Measurements from ENCODE around the gene TTBK2. TPM values are rescaled to one million over a fixed set of nuclear protein-coding genes. Genes with fewer than 3 reads are reported as not detected.

The TTBK2 gene
- total RNA-seq, 2 donors from 2014 or later, result 15.1 to 20.0 TPM

DNA sequence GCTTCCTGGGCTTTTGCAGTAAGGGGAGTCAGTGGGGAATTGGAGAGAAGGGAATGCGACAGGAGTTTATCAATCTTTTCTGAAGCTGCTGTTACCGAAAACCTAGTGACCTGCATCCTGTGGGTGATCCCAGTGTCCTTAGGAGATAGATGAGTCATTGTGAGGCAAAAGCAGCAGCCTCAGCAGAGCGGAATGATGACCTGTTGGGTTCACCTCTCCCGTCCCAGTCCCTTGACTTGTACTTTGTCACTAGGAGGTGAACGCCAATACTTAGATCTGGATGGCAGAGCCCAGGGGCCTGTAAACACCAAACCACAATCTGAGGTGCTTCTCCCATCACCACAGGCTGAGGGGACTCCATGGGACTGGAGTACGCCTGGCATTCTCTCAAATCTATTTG lies 201.5 kb downstream of the TTBK2 start:
- no peaks in the 10 kb centered on the region for H3K27me3 Mint-ChIP-seq
- H3K36me3 Mint-ChIP-seq (ENCODE audit: low read depth), result peaks cover 6% of the 10 kb centered on the region
- H3K27ac Mint-ChIP-seq, result peak overlapping the region; percentile 19
- no peak for ATAC-seq
- DNase-seq, result no peak
- no peaks in the 10 kb centered on the region for H3K9me3 ChIP-seq (ENCODE audit: control insufficient read depth, low read length, poor library complexity, severe bottlenecking)
- peaks cover 3% of the 10 kb centered on the region for H3K4me1 Mint-ChIP-seq
- no peak overlapping the region for H3K4me3 Mint-ChIP-seq

DNA sequence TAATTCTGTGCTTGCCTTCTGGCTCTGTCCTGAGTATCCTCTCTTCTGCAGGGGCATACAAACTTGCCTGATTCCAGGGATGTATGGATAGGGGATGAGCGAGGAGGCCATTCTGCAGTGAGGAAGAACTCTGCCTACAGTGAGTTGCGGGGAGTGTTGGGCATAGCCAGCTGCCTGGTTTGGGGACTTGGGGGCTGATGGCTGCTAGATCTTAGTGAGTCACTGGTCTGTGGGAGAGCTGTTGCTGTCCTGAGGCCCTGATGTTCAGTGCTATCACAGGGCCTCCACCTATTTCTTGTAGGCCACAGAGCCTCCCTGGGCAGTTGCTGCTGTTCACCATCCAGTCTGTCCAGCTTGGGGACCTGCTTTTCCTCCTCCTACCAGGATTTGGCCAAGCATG lies 204.0 kb downstream of the TTBK2 start:
- peaks cover 3% of the 10 kb centered on the region for H3K4me1 Mint-ChIP-seq

DNA sequence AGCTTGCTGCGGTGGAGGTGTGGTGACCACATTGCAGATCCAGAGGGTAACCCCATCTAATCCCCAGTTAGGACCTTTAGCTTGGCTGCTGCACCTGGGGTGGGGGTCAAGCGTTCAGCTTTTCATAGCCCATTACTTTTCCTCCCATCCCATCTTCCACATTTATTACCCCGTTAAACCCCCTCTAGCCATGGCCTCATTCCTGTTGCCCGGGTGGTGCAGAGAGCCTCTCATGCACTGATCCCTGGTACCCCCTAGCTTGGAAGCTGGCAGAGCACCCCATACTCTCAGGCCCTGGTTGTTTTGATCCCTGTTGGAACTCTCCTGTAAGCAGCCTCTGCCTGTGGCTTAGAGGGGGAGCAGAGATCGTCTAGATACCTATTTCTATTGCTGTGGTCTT lies 204.5 kb downstream of the TTBK2 start:
- H3K27ac Mint-ChIP-seq, result no peak overlapping the region
- peaks cover 6% of the 10 kb centered on the region for H3K36me3 Mint-ChIP-seq (ENCODE audit: low read depth)
- no peak for DNase-seq
- H3K4me3 Mint-ChIP-seq, result no peak overlapping the region
- H3K4me1 Mint-ChIP-seq, result peaks cover 3% of the 10 kb centered on the region
- H3K9me3 ChIP-seq (ENCODE audit: control insufficient read depth, low read length, poor library complexity, severe bottlenecking), result no peaks in the 10 kb centered on the region
- ATAC-seq, result no peak
- no peaks in the 10 kb centered on the region for H3K27me3 Mint-ChIP-seq

More for the DNA sequence above, 204.0 kb downstream of the TTBK2 start:
- H3K9me3 ChIP-seq (ENCODE audit: control insufficient read depth, low read length, poor library complexity, severe bottlenecking), result no peaks in the 10 kb centered on the region
- no peak overlapping the region for H3K4me3 Mint-ChIP-seq
- no peak for ATAC-seq
- no peak overlapping the region for H3K27ac Mint-ChIP-seq
- no peaks in the 10 kb centered on the region for H3K27me3 Mint-ChIP-seq
- DNase-seq, result no peak
- peaks cover 6% of the 10 kb centered on the region for H3K36me3 Mint-ChIP-seq (ENCODE audit: low read depth)

DNA sequence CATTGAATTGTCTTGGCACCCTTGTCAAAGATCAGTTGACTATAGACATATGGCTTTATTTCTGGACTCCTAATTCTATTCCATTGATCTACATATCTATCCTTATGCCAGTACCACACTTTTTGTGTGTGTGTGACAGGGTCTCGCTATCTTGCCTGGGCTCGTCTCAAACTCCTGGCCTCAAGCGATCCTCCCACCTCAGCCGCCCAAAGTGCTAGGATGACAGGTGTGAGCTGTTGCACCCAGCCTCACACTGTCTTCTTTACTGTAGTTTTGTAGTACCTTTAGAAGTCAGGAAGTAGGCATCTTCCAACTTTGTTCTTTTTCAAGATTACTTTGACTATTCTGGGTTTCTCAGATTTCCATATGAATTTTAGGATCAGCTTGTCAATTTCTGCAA lies 208.0 kb downstream of the TTBK2 start:
- ATAC-seq, result no peak
- no peak for DNase-seq
- Mint-ChIP-seq H3K36me3 (ENCODE audit: low read depth) (peaks cover 2% of the 10 kb centered on the region), H3K4me1 (peaks cover 3% of the 10 kb centered on the region), H3K4me3 (no peak overlapping the region), H3K27me3 (no peaks in the 10 kb centered on the region), H3K27ac (no peak overlapping the region)
- no peaks in the 10 kb centered on the region for H3K9me3 ChIP-seq (ENCODE audit: control insufficient read depth, low read length, poor library complexity, severe bottlenecking)

DNA sequence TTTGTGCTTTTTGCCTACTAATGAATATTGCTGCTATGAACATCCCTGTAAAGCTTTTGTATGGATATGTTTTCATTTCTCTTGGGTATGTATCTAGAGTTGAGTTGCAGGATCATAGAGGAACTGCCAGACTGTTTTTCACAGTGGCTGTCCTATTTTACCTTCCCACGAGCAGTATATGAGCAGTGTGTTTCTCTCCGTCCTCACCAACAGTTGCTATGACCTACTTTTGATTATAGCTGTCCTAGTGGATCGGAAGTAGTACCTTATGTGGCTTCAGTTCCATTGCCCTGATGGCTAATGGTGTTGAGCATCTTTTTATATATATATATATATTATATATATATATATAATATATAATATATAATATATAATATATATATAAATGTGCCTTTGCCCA lies 208.8 kb downstream of the TTBK2 start:
- no peaks in the 10 kb centered on the region for H3K9me3 ChIP-seq (ENCODE audit: control insufficient read depth, low read length, poor library complexity, severe bottlenecking)
- Mint-ChIP-seq H3K4me1 (peaks cover 3% of the 10 kb centered on the region), H3K36me3 (ENCODE audit: low read depth) (peaks cover 2% of the 10 kb centered on the region), H3K27ac (no peak overlapping the region), H3K4me3 (no peak overlapping the region), H3K27me3 (no peaks in the 10 kb centered on the region)
- ATAC-seq, result no peak
- no peak for DNase-seq

DNA sequence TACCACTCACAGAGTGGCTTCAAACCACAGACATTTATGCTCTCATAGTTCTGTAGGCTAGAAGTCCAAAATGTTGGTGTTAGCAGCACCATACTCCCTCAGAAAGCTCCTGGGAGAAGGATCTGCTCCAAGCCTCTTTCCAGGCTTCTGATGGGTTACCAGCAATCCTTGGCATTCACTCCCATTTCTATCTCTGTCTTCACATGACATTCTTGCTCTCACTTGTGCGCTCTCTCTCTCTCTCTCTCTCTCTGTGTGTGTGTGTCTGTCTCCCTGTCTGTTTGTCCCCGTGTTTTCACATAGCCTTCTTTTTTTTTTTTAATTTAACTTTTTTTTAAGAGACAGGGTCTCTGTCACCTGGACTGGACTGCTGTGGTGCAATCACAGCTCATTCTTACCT lies 209.9 kb downstream of the TTBK2 start:
- no peak for ATAC-seq
- H3K4me1 Mint-ChIP-seq, result peaks cover 3% of the 10 kb centered on the region
- no peak overlapping the region for H3K4me3 Mint-ChIP-seq
- DNase-seq, result no peak
- H3K27ac Mint-ChIP-seq, result peak overlapping the region; percentile 39
- no peaks in the 10 kb centered on the region for H3K27me3 Mint-ChIP-seq
- peaks cover 2% of the 10 kb centered on the region for H3K36me3 Mint-ChIP-seq (ENCODE audit: low read depth)
- no peaks in the 10 kb centered on the region for H3K9me3 ChIP-seq (ENCODE audit: control insufficient read depth, low read length, poor library complexity, severe bottlenecking)

DNA sequence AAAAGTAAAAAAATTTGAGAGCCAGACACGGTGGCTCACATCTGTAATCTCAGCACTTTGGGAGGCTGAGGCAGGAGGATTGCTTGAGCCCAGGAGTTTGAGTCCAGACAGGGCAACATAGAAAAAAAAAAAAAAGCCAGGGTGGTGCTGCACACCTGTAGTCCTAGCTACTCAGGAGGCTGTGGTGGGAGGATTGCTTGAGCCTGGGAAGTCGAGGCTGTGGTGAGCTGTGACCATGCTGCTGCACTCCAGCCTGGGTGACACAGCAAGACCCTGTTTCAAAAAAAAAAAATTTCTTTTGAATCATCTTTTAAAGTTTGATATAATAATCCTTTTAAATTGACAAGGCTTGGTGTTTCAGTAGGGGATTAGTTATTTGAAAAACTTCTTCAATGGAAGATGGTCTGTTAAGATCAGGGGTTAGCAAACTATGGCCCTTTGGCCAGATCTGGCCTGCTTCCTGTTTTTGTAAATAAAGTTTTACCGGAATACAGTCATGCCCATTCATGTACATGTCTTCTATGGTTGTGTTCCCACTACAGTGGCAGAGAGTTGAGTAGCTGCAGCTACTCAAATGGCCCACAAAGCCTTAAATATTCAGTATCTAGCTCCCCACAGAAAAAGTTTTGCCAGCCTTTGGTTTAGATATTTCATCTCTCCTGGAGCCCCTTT lies 212.6 kb downstream of the TTBK2 start:
- Mint-ChIP-seq H3K4me1 (peaks cover 2% of the 10 kb centered on the region), H3K4me3 (no peak overlapping the region), H3K27ac (no peak overlapping the region), H3K36me3 (ENCODE audit: low read depth) (no peaks in the 10 kb centered on the region), H3K27me3 (no peaks in the 10 kb centered on the region)
- no peaks in the 10 kb centered on the region for H3K9me3 ChIP-seq (ENCODE audit: control insufficient read depth, low read length, poor library complexity, severe bottlenecking)
- ATAC-seq (no peak), DNase-seq (no peak)

DNA sequence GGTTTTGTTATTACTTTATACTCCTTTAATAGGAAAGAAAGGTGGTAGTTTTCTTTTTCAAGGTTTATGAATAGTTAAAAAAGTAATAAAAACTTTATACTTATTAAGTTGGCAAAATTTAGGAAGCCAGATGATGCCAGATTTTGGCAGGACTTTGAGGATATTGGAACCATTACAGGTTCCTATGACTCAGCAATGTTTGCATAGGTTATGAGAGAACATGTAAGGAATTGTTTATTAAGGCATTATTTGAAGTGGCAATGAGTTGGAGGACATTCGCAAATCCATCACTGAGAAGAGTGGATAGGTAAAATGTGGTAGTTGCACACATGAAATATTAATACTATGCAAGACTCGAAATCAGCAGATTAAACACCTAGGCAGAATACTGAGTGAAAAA lies 213.5 kb downstream of the TTBK2 start:
- DNase-seq (no peak), ATAC-seq (no peak)
- Mint-ChIP-seq H3K27ac (no peak overlapping the region), H3K4me1 (peaks cover 2% of the 10 kb centered on the region), H3K4me3 (no peak overlapping the region), H3K36me3 (ENCODE audit: low read depth) (no peaks in the 10 kb centered on the region), H3K27me3 (no peaks in the 10 kb centered on the region)
- H3K9me3 ChIP-seq (ENCODE audit: control insufficient read depth, low read length, poor library complexity, severe bottlenecking), result no peaks in the 10 kb centered on the region

DNA sequence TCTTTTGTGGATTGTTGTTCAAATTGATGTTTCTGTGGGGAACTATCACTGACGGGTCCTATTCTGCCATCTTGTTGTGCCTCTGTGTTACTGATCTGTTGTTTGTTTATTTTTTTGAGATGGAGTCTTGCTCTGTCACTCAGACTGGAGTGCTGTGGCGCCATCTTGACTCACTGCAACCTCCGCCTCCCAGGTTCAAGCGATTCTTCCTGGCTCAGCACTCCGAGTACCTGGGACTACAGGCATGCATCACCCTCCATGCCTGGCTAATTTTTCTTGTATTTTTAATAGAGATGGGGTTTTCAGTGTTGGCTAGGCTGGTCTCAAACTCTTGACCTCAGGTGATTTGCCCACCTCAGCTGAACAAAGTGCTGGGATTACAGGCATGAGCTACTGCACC lies 215.2 kb downstream of the TTBK2 start:
- no peaks in the 10 kb centered on the region for H3K9me3 ChIP-seq (ENCODE audit: control insufficient read depth, low read length, poor library complexity, severe bottlenecking)
- Mint-ChIP-seq H3K4me1 (peaks cover 2% of the 10 kb centered on the region), H3K36me3 (ENCODE audit: low read depth) (no peaks in the 10 kb centered on the region), H3K4me3 (no peak overlapping the region), H3K27ac (no peak overlapping the region), H3K27me3 (no peaks in the 10 kb centered on the region)
- DNase-seq (no peak), ATAC-seq (no peak)

DNA sequence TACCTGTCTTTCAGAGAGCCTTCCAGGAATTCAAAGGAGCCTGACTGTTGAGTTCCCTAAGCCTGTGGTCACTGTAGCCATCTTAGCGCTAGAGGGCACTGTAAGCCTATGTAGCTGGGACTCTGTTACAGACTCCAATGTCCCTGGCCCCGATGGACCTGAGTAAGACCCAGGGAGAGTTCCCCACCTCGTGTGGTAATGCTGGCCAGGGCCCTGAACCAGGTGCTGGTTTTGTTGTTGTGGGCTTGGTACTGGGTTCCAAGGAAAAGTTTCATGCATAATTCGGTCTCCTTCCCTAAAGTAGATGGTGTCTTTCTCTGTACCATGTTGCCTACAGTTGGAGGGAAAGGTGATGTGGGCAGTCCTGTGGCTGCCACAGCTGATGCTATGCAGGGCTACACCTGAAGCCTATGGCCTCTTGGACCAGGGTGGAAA lies 216.1 kb downstream of the TTBK2 start:
- no peaks in the 10 kb centered on the region for H3K27me3 Mint-ChIP-seq
- H3K9me3 ChIP-seq (ENCODE audit: control insufficient read depth, low read length, poor library complexity, severe bottlenecking), result no peaks in the 10 kb centered on the region
- peaks cover 2% of the 10 kb centered on the region for H3K4me1 Mint-ChIP-seq
- DNase-seq (peak in 1 of 3 donors; percentile 49), ATAC-seq (peak; percentile 94)
- no peaks in the 10 kb centered on the region for H3K36me3 Mint-ChIP-seq (ENCODE audit: low read depth)
- no peak overlapping the region for H3K4me3 Mint-ChIP-seq
- no peak overlapping the region for H3K27ac Mint-ChIP-seq

DNA sequence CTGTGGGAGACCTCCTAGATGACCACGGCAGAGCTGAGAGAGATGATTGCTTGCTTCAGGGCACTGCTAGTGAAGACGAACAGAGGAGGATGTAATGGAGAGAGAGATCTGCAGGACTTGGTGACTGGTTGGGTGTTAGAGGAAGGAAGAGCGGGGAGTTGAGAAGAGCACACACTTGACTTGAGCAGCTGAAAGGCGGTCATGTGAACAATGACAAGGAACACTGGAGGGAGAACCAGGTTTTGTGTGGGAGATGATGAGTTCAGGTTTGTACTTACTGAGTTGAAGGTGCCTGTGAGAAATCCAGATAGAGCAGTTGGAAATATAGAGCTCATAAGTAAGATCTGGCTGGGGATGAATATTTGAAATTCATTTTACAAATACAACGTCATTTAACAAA lies 224.0 kb downstream of the TTBK2 start:
- ATAC-seq (no peak), DNase-seq (no peak)
- peak overlapping the region; percentile 65 for H3K27ac Mint-ChIP-seq
- no peaks in the 10 kb centered on the region for H3K27me3 Mint-ChIP-seq
- peaks cover 6% of the 10 kb centered on the region for H3K4me1 Mint-ChIP-seq
- peaks cover 7% of the 10 kb centered on the region for H3K36me3 Mint-ChIP-seq (ENCODE audit: low read depth)
- H3K4me3 Mint-ChIP-seq, result no peak overlapping the region
- H3K9me3 ChIP-seq (ENCODE audit: control insufficient read depth, low read length, poor library complexity, severe bottlenecking), result no peaks in the 10 kb centered on the region

DNA sequence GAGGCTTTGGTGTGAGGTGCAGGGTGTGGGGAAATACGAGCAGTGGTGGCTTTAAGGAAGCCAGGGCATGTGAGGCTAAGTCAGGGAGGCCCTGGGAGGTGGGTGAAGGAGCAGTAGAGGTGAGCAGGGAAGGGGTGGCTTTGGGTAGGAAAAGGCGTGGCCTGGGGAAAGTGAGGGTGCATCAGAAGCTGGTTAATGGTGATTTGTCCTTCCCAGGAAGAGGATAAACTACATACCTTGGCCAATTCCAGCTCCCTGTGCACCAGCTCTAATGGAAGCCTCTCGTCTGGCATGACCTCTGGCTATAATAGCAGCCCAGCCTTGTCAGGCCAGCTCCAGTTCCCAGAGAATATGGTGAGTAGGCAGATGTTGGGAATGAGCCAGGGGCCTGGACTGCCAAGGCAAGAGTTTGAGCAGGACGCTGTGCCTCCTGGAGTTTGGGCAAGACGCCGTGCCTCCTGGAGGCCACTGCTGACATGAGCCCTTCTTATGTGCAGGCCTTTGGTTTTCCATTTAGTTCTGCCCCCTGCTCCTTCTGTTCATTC lies 225.0 kb downstream of the TTBK2 start:
- no peak overlapping the region for H3K4me3 Mint-ChIP-seq
- no peaks in the 10 kb centered on the region for H3K9me3 ChIP-seq (ENCODE audit: control insufficient read depth, low read length, poor library complexity, severe bottlenecking)
- peak overlapping the region; percentile 80 for H3K27ac Mint-ChIP-seq
- H3K36me3 Mint-ChIP-seq (ENCODE audit: low read depth), result peaks cover 7% of the 10 kb centered on the region
- ATAC-seq (no peak), DNase-seq (no peak)
- peaks cover 6% of the 10 kb centered on the region for H3K4me1 Mint-ChIP-seq
- no peaks in the 10 kb centered on the region for H3K27me3 Mint-ChIP-seq

DNA sequence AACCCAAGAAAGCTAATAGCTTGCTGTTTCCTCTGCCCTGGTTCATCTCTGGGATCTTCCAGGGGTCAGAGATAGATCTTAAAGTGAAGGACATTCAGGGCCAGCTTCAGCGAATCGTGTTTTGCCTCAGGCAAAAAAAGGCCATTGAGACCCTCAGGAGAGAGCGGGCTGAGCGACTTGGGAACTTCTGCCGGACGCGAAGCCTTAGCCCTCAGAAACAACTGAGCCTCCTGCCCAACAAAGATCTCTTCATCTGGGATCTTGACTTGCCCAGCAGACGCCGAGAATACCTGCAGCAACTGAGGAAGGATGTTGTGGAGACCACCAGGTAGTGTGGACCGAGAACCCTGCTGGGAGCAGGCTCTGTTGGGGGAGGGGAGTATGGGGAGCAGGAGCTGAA lies 226.2 kb downstream of the TTBK2 start:
- no peak for ATAC-seq
- peaks cover 6% of the 10 kb centered on the region for H3K4me1 Mint-ChIP-seq
- no peaks in the 10 kb centered on the region for H3K27me3 Mint-ChIP-seq
- peaks cover 7% of the 10 kb centered on the region for H3K36me3 Mint-ChIP-seq (ENCODE audit: low read depth)
- no peaks in the 10 kb centered on the region for H3K9me3 ChIP-seq (ENCODE audit: control insufficient read depth, low read length, poor library complexity, severe bottlenecking)
- DNase-seq, result no peak
- no peak overlapping the region for H3K4me3 Mint-ChIP-seq
- no peak overlapping the region for H3K27ac Mint-ChIP-seq

DNA sequence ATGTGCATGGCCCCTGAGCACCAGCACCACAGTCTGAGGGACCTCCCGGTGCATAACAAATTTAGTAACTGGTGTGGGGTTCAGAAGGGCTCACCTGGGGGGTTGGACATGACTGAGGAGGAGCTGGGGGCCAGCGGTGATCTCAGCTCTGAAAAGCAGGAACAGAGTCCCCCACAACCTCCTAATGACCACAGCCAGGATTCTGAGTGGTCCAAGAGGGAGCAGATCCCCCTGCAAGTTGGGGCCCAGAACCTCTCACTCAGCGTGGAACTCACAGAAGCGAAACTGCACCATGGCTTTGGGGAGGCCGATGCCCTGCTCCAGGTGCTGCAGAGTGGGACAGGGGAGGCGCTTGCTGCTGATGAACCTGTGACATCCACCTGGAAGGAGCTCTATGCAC lies 226.6 kb downstream of the TTBK2 start:
- H3K27me3 Mint-ChIP-seq, result no peaks in the 10 kb centered on the region
- no peak for DNase-seq
- no peaks in the 10 kb centered on the region for H3K9me3 ChIP-seq (ENCODE audit: control insufficient read depth, low read length, poor library complexity, severe bottlenecking)
- H3K4me1 Mint-ChIP-seq, result peaks cover 6% of the 10 kb centered on the region
- no peak for ATAC-seq
- H3K27ac Mint-ChIP-seq, result peak overlapping the region; percentile 11
- peaks cover 7% of the 10 kb centered on the region for H3K36me3 Mint-ChIP-seq (ENCODE audit: low read depth)
- no peak overlapping the region for H3K4me3 Mint-ChIP-seq

All from T-helper 17 cell (primary cell).